Peyer's patch (tissue), 4 donors: ENCODE data around the gene BMPR1B.

ENCODE experiments used
- POLR2A ChIP-seq, 2 donors: fragments of 450-650 bp; IDR thresholded peaks; one replicate each; pipeline ENCODE4 v1.5.1; 2017; ENCODE audit warnings: antibody characterized with exemption in 2 of 2, mild to moderate bottlenecking in 2 of 2, moderate library complexity in 2 of 2
- TF ChIP-seq, protein P1 (sequence below), 6 experiments: fragments of 450-650 bp in 4 of 6; fragments of 200-600 bp in 2 of 6; sonication (generic) in 1 of 6; IDR thresholded peaks; one replicate each; pipeline ENCODE4 v1.5.1; 2017 to 2019; ENCODE audit warnings: antibody characterized with exemption in 6 of 6, mild to moderate bottlenecking in 3 of 6, moderate library complexity in 1 of 6

DNA sequence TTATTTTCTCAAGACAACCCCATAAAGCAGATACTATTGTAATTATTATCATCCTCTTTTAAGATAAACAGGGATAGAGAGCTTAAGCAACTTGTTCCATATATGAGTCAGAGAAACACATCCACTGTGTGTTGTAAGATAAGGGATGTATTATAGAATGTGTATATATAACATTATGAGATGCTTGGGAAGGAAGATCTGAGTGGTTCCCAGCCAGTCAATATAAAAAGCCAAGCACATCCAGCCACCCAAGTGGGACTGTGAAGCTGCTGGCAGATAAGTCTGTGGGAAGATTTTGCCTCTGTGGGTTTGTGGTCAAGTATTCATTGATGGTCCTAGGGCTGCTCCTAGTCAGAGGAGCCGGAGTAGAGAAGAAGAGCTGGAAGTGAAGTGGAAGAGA lies 16.5 kb upstream of the BMPR1B start:
- TF ChIP-seq, protein P1, sequence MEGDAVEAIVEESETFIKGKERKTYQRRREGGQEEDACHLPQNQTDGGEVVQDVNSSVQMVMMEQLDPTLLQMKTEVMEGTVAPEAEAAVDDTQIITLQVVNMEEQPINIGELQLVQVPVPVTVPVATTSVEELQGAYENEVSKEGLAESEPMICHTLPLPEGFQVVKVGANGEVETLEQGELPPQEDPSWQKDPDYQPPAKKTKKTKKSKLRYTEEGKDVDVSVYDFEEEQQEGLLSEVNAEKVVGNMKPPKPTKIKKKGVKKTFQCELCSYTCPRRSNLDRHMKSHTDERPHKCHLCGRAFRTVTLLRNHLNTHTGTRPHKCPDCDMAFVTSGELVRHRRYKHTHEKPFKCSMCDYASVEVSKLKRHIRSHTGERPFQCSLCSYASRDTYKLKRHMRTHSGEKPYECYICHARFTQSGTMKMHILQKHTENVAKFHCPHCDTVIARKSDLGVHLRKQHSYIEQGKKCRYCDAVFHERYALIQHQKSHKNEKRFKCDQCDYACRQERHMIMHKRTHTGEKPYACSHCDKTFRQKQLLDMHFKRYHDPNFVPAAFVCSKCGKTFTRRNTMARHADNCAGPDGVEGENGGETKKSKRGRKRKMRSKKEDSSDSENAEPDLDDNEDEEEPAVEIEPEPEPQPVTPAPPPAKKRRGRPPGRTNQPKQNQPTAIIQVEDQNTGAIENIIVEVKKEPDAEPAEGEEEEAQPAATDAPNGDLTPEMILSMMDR (IDR thresholded peaks at IDR 0.05), result no peak
- no peak for TF ChIP-seq POLR2A (IDR thresholded peaks at IDR 0.05)
